PC-3 (cell line): ENCODE measurements around the gene RNF32.

Source experiments
- EZH2 ChIP-seq: fragments of 300-600 bp; sonication (generic); IDR thresholded peaks from one replicate; pipeline ENCODE4 v1.6.1; 2017; ENCODE audit warnings: antibody characterized with exemption, mild to moderate bottlenecking, low read length; ENCODE audit not compliant: unreplicated experiment
- EZH2phosphoT487 ChIP-seq: fragments of 300-600 bp; sonication (generic); IDR thresholded peaks from 2 replicates; pipeline ENCODE4 v1.6.1; 2018; ENCODE audit warnings: mild to moderate bottlenecking, antibody characterized with exemption, low read length, borderline replicate concordance
- TF ChIP-seq, protein P1 (sequence below): fragments of 300-600 bp; sonication (generic); conservative IDR thresholded peaks from 2 replicates; pipeline ENCODE4 v1.5.1; 2017; ENCODE audit warnings: antibody characterized with exemption, low read depth, mild to moderate bottlenecking, low read length

DNA sequence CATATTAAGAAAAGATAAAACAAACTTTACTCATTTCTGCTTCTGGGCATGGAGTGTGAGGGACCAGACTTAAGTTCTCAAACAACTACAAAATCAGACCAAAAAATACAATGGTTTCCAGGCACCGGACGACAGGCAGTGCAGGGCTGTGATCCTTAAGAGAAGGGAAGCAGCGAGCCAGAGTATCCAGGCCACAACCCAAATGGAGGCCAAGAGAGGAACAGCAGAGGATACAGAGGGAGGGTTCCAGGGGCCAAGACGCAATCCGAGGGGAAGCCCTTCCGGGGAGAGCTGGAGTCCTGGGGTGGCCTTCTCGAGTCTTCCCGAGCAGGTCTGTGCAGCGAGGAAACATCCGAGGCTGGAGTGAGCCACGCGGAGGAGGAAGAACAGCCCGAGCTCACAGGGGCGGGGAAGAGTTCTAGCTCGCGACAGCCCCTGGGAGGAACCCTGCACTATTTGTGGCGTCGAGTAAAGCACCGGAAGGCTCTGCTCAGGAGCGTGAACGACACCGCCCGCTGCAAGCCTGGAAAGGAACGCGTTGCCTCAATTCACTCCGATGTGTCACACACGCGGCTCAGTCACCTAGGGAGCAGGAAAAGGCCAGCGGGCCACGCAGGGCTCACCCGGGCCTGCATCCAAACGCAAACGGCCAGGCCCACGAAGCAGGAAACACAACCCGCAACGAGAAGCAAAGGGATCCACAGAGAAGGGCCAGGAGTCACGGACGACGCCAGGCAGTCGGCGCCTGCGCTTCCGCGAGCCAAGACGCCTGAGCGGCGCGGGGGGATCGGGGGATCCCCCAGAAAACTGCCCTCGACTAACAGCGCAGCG is 933 bp upstream of the RNF32 start:
- TF ChIP-seq, protein P1, sequence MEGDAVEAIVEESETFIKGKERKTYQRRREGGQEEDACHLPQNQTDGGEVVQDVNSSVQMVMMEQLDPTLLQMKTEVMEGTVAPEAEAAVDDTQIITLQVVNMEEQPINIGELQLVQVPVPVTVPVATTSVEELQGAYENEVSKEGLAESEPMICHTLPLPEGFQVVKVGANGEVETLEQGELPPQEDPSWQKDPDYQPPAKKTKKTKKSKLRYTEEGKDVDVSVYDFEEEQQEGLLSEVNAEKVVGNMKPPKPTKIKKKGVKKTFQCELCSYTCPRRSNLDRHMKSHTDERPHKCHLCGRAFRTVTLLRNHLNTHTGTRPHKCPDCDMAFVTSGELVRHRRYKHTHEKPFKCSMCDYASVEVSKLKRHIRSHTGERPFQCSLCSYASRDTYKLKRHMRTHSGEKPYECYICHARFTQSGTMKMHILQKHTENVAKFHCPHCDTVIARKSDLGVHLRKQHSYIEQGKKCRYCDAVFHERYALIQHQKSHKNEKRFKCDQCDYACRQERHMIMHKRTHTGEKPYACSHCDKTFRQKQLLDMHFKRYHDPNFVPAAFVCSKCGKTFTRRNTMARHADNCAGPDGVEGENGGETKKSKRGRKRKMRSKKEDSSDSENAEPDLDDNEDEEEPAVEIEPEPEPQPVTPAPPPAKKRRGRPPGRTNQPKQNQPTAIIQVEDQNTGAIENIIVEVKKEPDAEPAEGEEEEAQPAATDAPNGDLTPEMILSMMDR = no peak
- TF ChIP-seq EZH2 = no peak
- no peak for TF ChIP-seq EZH2phosphoT487
